ENCODE results near the gene PWWP2A. TPM values are rescaled to one million over a fixed set of nuclear protein-coding genes. Genes with fewer than 3 reads are reported as not detected.

PWWP2A gene
- total RNA-seq, result 20.9 and 21.7 TPM in 2 replicates

GRCh38 chr5:160119142-160119904, at the start of gene PWWP2A:
TSS of gene PWWP2A (minus strand) at chr5:160119450. CDS start at chr5:160119388, 62 bp downstream.

Other genes with a start within 250 kb of the PWWP2A start
- 0.13 and 0.76 TPM in 2 replicates for gene ADRA1B, start 203.0 kb downstream of the PWWP2A start, total RNA-seq
- 52.0 and 60.2 TPM in 2 replicates for gene TTC1, start 110.3 kb downstream of the PWWP2A start, total RNA-seq
- gene FABP6, start 110.1 kb upstream of the PWWP2A start, total RNA-seq, result not detected in 2 replicates
- 0.13 and 0.43 TPM in 2 replicates for gene CCNJL, start 193.1 kb upstream of the PWWP2A start, total RNA-seq

All from articular chondrocyte of knee joint (primary cell).